Stimulated activated CD4-positive, alpha-beta T cell treated with anti-CD3 and anti-CD28 coated beads, Interleukin-1b, Interleukin-23, amount 100 ng/mL, for 48 hours (primary cell): Measurements from ENCODE around the gene SYNM.
A peak's percentile ranks its signal among the peaks of the same experiment; 100 is the strongest.
"Not testable (repeated sequence)": the region's sequence is repeated elsewhere in the genome, so short reads cannot be mapped to it uniquely, and the experiment has no call there.

Experiments
- DNase-seq: peaks from one replicate; pipeline ENCODE4 v3.0.0-alpha.2; 2020

SYNM gene

DNA sequence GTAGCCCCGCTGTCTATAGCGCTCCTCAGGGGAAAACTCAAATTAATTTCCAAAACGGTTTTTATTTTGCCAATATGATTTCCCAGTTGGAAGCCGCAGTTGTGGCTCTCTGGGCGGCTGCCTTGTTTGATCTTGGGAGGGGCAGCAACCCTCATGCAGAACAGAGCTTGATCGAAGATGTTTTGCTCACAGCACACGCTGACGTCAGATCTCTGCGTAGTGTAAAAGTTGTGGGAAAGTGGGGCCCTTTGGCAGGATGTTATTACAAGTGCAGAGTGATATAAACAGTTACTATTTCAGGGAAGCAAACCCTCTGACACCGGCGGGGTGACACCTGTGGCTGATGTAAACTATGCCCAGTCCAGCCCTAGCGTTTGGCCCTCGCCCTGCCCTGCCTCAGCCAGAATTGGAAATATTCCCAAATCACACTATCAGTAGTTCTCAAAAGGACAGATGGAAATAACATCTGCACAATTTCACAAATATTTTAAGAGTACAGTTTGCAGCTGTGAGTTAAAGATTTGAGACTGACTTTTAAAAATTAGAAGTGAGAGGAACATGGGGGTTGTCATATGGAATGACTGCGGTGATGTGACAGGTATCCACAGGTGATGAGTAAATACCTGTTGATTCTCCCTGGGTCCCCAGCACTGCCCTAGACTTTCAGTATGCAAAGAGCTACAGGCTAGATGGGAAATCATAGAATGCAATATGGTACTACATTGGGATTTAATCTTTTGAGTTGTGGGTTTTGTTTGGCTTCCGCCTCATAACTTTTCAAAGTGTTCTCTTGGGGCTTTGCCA is 1.7 kb downstream of the SYNM start:
- DNase-seq, result peak; percentile 13

DNA sequence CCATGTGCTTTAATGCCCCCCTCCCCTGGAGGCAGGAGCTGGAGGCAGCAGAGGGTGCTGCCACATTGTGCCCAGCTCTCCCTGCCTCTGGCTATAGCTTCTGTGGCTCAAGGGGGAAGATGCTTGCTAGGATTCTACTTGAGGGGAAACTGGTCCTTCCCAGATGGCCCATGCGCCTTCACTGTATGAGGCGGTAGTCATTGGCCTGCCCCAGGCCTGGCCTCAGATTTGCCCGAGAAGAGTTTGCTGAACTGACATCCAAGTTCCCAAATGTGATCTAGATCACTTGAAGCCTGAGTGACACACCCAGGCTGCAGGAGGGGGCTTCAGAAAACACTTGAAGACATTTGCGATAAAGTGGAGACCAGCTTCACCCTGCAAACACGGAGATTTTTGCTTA is 4.1 kb downstream of the SYNM start:
- no peak for DNase-seq

DNA sequence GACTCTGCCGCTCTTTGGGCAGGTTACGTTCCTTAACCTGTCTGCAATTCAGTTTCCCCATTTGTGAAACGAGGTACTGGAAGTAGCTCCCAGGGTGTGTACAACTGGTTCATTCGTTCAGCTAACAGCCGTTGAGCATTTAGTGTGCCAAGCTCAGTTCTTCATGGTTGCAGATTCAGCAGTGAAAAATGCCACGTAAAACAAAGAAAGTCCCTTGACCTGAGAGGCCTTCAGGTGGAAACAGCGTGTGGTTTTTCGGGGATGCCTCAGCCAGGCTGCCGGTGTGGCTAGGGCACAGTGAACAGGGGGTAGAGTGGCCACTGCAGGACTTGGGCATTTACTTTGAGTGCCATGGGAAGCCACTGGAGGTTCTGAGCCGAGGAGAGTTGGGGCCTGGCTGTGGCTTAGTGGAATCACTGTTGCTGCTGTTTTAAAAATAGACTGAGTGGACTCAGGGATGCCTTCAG is 4.7 kb downstream of the SYNM start:
- no peak for DNase-seq

DNA sequence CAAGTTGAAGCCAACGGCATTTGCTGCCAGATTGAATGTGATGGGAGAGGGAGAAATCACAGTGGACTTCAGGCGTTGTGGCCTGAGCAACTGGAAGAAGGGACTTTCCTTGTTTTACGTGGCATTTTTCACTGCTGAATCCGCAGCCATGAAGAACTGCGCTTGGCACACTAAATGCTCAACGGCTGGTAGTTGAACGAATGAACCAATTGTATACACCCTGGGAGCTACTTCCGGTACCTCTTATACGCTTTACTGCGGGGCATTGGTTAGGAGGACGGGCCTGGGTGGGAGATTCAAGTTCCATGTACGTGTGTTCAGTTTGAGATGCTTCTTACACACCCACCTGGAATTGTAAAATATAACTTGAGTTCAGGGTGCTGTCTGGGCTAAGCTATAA is 5.2 kb downstream of the SYNM start:
- no peak for DNase-seq

DNA sequence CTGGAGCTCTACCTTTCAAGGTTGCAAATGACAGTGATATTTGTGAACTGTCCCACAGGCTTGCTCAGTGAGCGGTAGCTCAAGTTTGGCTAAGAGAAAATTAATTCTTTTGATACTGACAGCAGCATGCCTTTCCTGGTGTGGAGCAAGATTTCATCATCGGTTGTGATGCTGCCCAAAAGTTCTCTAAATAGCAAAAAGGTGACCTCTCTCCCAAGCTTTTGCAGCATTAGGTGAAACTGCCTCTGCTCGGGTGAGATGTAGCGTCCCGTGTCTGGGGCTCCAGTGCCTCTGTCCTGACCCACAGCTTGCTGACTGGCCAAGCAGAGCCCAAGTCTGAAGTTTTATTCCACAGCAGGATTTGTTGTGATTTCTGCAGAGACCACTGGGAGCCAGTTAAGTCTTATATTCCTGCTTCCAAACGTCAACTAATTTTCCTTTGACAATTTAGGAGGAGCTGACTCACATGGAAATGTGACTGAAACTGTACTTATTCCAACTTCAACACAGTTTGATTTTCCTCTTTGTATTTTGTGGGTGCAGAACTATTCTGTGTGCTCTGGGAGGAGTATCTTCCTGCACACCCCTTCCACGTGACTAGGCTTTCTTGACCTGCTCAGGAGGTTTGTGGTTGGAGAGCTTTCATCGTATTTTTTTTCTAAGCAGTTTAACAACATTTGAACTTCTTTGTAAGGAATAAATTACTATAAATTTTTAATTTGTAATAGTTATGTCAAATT is 5.9 kb downstream of the SYNM start:
- no peak for DNase-seq

DNA sequence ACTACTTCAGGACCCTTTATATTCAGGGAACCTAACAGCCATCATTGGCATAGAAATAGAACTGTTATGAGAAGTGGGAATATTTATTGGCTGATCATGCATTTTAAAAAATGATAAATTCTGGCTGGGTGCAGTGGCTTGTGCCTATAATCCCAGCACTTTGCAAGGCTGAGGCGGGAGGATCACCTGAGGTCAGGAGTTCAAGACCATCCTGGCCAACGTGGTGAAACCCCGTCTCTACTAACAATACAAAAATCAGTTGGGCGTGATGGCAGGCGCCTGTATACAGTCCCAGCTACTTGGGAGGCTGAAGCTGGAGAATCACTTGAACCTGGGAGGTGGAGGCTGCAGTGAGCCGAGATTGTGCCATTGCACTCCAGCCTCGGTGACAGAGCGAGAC is 6.8 kb downstream of the SYNM start:
- not testable (repeated sequence) for DNase-seq

DNA sequence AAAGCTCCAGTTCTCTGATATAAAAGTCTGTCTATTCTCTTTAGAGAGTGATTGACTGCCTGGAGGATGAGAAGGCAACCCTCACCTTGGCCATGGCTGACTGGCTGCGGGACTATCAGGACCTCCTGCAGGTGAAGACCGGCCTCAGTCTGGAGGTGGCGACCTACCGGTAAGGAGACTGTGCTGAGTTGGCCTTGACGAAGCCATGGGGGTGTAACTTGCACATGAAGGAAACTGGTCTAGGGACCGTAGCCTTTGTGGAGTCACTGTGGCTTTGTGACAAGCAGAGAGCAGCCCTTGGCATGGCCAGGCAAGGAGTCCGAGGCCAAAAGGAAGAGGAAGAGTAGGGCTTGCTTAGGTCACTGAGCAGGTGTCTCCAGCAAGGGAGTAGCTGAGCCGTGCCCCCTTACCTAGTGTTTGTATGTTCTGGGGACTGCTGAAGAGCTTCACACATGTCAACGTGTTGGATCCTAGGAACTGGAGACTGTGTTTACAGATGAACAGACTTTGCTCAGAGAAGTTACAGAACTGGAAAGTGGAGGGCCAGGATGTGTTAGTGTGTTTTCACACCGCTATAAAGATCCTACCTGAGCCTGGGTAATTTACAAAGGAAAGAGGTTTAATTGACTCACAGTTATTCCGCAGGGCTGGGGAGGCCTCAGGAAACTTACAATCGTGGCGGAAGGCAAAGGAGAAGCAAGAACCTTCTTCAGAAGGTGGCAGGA is 8.8 kb downstream of the SYNM start:
- no peak for DNase-seq

DNA sequence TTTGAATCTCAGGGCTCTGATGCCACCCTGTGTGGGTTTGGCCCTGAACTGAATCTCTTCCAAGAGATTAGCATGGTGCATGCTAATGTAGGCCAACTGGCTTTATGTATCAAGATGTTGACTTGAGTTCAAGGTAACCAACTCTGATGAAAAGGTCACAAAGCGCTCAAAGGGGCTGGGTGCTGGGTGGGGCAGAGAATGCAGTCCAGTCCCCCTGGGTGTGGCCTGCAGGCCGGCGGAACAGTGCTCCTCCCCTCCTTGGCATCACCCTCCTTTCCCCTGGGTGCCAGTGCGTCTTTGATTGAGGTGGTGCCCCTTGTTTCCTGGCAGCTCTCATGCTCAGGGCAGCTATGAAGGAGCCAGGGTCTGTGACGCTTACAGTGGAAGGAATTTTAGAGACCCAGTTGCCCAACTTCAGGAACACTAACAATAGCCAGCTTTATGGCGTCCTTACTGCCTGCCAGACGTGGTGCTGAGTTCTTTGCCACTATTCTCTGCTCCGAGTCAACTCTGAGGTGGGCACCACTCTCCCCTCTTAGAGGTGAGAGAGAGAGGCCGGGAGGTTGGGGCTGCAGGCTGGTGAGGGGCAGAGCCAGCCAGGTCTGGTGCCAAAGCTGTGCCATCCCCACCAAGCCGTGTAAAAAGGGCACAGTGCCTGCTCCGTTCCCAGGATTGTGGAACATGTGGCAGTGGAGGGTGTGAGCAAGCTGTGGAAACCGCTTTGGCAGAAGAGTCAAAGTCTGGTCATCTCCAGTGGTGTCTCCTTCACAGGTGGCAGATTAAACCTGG is 9.8 kb downstream of the SYNM start:
- DNase-seq, result no peak

DNA sequence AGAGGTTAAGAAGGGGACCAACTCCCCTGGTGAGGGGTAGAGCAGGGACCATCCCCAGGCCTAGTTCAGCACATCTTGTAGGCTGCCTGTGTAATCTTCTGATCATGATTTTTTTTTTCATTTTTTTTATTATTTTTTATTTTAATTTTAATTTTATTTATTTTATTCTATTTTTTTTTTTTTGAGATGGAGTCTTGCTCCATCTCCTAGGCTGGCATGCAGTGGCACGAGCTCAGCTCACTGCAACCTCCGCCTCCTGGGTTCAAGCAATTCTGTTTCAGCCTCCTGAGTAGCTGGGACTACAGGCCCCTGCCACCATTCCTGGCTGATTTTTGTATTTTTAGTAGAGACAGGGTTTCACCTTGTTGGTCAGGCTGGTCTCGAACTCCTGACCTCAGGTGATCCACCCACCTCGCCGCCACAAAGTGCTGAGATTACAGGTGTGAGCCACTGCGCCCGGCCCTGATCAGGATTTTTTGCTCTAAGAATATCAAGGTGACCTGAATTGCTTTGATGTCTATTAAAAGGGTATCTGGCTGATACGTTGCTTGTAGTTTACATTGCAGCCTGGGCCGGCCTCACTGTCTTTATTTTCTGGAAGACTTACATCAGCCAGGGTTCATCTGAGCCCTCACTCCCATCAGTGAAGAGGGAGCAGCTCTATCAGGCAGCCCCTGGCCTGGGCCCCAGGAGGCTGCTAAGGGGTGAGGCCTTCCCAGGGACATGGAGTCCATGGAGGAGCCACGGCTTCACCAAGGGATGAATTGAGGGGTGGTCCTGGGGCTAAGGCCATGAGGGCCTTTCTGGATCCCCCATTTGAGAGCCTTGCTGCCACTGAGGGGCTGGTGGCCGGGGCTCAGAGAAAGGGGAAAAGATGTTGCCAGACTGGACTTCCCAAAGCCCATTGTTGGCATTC is 10.7 kb downstream of the SYNM start:
- DNase-seq, result no peak

DNA sequence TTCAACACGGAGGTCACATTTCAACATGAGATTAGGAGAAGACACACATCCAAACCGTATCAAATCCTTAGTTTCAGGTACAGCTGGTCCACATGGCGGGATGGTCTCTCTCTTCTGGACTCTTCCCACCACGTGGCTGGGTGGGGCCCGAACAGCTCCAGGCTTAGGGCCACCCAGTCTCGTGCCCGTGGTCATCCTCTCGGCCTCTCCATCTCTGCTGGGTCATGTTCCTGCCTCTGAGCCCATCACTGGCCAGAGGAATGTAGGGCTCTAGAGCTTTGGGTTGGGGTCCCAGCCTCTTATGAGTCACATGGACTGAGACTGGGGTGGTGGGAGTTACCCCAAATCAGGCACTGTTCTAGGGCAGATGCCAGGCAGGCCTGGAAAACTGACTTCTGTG is 12.2 kb downstream of the SYNM start:
- DNase-seq, result no peak

DNA sequence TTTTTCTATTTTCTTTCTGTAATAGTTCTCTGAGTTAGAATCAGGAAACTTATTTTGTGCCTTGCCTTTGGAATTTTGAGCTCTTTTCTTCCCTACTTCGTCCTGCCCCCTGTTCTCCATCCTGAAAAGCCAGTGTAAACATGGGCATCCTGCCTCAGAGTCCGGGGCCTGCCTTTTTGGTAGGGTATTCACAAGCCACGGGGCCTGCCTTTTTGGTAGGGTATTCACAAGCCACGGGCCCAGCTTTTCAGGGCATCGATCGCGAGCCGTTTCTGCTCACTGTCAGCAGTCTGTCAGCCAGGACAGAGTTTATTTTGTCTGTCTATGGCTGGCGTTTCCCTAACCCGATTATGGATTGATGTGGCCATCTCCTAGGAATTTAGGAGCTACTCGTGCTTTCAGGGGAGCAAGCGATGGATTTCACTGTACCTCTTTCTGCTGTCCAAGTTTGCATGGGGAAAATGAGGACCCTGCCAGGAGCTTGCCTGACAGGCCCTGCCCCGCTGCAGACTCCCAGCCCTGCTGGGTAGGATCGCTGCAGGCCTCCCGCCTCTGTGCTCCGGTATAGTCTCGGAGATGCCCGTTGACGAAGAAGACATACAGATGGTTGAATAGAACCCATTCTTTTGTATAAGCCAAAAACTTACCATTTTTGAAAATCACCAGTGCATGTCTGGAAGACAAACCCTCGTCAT is 12.8 kb downstream of the SYNM start:
- no peak for DNase-seq

DNA sequence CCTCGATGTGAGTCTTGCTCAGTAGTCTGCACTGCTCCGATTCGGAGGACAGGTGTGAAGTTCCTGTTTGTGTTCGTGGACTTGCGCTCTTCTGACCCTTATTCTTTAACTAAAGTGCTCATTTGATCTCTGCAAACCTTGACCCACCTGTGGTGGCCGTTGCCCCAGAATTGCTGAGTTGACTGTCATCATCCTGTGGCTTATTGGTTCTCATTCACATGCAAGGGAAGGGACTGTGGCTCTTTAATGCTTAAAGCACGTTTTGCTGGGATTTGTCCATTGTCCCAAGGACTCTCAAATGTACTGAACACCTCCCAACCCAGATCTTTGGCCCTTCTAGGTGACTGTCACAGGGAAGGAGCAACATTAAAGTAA is 13.4 kb downstream of the SYNM start:
- DNase-seq, result no peak

DNA sequence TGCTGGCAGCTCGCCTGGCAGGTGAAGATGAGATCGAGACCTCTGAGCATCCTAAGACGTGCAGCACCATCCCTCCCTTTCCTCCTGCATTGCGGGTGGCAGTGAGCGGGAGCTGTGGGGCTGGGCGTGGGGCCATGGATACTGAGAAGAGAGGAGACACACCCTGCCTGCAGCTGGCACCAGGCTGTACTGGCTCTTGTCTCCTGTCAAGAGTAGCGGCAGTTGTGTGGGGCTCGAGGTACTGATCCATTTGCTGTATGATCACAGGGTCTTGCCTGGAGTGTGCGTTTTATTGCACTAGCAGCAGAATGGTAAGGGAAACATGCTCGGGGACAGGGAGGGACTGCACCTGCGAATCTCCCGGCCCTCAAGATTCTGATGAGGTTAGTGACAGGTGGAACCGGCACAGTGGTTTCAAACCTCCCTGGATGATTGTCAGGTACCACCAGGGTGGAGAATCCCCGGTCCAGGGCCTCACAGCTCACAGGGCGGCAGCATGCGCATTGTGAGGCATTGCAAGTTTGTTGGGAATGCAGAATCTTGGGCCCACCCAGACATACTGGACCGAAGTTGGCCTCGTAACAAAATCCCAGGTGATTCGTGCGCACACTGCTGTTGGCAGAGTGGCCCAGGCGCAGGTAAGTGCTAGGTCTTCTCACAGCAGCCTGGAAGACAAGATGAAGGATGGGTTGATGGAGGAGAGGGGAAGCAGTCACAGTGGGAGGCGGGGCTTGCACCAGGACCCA is 14.1 kb downstream of the SYNM start:
- DNase-seq, result no peak

DNA sequence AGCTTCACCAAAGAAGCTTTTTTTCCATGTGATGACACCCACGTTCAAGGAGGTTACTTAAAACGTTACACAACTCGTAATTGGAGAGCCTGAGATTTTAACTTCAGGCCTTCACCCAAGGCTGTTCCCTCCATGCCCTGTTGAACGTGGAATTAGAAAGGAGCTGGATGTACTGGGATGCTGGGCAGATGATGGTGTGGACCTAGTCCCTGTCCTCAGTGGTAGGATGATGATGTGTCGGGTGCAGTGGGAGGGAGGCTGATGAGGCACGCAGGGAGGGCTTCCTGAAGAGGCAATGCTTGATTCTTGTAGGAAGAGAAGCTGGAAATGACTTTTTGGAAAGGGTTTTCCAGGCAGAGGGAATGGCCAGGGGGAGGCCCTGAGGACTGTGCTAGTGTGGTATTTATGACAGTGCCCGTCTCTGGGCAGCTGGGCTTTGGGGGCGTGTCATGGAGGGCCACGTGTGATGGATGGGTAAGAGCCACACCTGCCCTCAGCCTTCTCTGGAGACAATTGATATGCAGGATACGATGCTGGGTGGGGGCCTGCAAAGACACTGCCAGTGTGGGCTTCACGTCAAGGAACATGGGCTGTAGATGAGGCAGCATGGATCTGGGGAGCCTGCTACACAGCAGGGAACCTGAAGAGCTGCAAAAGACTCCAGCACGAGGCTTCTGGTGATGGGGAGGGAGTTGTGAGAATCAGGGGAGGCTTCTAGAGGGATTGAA is 15.3 kb downstream of the SYNM start:
- no peak for DNase-seq

DNA sequence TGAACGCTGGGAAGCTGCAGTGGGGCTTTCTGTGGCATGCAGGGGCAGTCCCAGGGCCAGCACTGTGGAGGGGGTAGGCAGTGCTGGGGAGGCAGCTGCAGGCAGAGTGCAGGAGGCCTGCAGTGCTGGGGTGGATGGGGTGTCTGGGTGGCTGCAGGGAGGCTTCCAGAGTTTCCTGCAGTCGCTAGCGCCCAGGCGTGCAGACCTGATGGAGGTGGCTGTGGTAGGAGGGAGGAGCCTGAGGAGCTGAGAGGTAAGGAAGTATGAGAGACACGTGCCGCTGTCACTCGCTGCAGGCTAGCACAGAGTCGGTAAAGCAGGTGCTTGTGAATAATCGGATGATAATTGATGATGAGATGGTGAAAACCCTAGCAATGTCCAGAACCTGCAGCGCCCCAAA is 16.3 kb downstream of the SYNM start:
- no peak for DNase-seq

DNA sequence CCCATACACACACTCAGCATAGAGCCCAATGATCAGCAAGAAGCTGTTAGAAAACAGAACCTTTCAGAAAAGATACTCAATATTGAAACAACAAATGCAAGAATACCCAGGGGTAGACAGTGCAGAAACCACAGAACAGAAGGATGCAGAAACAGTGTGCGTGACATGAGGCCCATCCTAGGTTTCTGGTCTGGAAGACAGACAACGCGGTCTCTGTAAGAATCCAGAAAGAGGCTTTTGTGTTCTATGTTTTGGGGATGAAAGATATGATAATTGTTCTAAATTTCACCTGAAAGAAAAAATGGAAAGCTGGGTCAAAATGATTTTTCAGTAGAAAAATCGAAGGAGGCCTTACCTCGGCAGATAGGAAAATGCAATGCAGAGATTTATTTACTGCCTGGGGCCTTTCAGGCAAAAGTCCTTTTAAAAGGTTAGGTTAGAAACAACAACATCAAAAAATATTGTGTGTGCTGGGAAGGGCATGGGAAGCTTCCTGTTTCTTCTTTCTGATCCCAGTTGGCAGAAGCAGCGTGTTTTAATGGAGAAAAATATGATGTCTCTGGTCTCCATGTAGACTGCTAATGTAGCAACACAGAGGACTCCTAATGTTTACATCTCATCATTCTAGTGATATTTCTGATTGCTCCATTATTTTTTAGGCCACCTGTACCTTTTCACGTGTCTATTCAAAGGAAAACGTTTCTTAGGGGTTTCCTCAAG is 17.0 kb downstream of the SYNM start:
- no peak for DNase-seq

DNA sequence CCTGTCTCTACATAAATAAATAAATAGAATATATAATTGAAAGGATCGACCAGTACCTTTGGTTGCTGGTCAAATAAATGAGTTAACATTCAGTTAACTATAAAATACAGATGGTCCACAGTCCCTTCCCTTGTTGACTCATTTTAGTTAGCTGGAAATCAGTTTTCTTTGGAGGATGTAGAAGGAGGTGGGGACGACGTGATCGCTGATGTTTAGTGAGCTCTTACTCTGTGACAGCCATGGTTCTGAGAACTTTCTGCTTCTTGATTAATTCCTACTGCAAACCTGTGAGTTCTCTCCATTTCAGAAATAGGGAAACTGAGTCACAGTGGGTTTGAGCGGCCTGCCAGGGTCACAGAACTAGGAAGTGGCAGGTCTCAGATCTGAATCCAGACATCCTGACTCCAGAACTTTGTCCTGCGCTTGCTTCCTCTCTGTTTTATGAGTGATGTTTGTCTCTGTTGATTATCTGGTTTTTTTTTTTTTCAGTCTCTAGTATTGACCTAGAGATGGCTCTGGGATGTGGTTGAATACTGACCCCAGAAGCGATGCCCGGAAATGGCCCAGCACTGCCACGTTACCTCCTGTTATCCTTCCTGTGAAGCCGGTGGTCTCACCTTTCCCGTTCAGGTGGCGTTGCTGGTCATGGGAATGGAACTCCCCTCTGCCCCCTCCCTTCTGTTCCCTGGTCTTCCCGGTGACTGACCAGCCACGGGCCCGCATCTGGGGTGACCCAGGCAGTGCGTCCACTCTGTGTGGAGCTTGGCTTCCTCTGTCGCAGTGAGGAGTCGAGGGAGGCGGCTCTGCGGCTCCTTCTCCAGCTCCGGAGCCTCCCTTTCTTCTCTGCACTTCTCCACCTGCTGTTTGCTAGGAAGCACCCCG is 18.2 kb downstream of the SYNM start:
- DNase-seq, result no peak
